NOMO-1 treated with dmso at 0.1 percent for 144 hours (cell line): Measurements from ENCODE around the gene CSNK2A1.
"Not testable (repeated sequence)": the region's sequence is repeated elsewhere in the genome, so short reads cannot be mapped to it uniquely, and the experiment has no call there.

ENCODE experiments used
- DNase-seq: peaks from one replicate; lab custom pipeline; 2025; ENCODE audit not compliant: unreplicated experiment; lab: John Stamatoyannopoulos, UW

Gene CSNK2A1

DNA sequence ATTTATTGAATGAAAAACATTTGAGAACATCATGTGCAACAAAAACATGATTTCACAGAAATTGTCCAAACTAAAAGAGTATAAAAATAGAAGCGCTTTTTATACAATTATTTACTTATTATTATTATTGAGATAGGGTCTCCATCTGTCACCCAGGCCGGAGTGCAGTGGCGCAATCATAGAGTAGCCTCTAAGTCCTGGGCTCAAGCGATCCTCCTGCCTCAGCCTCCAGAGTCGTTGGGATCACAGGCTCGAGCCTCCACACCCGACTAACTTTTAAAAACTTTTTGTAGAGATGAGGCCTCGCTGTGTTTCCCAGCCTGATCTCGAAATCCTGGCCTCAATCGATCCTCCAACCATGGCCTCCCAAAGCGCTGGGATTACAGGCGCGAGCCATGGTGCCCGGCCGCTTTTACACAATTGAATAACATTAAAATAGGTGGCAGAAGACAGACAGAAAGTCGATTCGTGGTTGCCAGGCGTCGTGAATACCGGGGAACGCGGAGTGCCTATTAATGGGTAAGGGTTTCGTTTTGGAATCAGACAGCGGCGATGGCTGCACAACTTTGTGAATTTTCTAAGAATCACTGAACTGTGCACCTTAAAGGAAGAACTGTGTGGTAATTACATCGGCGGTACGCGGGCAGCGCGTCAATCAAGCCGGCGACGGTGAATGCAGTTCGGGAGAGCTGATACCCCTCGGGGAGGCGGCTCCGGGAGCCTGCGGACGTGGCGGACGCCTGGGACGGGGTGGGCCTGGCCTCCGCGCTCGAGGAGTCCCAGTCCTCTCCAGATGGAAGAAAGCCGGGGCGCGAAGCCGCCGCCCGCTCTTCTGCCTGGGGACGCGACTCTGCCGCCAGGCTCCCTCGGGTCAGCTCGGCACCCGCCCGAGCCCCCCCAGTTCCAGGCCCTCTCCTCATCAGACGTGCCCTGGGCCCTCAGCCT, 82.1 kb downstream of the CSNK2A1 start:
- no peak for DNase-seq

DNA sequence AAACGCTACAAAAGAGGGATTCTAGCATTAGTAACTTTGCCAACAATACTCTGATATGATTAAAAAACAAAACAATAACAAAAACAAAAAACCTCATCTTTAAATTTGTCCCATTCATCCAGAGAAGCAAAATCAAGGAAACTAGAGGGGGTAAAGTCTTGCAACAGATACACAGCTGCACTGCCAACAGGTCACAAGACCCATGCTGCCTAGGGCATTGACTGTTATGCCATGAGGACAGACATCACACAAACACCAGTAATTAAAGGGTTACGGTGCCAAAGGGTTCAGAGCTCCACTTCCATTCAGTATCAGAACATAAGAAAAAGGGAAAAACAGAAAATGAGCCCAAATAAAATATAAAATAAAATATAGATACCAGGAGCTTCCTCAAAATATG, 82.9 kb downstream of the CSNK2A1 start:
- no peak for DNase-seq

DNA sequence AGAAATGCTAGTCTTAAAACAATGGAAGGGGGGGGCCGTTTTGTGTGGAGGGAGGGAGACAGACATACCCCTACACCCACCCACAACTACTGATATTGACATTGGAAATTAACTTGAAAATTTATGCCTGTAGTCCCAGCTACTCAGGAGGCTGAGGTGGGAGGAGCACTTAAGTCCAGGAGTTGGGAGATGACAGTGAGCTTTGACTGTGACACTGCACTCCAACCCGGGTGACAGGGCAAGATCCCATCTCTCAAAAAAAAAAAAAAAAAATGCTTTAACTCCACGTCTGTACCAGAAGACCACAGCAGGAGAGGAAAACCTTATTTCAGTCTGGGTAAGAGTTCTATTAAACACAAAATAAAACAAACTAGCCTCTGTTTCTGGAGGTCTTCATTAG, 83.4 kb downstream of the CSNK2A1 start:
- no peak for DNase-seq

DNA sequence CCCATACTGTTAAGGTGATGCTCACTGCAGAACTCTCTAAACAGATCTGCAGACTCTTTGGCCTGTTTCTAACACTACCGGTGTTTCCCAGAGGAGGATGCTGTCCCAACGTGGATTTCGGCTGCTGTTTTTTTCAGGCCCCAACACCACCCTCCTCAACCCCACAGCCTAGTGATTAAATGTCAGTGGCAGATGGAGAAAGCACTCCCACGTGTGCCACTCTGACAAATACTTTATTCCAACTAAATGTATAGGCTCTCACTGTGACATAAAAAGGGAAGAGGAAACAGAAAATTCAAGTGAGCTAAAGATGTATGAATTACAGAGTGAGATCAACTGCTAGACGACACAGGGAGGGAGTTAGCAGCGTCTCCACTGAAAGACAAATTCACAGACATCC, 84.8 kb downstream of the CSNK2A1 start:
- no peak for DNase-seq

DNA sequence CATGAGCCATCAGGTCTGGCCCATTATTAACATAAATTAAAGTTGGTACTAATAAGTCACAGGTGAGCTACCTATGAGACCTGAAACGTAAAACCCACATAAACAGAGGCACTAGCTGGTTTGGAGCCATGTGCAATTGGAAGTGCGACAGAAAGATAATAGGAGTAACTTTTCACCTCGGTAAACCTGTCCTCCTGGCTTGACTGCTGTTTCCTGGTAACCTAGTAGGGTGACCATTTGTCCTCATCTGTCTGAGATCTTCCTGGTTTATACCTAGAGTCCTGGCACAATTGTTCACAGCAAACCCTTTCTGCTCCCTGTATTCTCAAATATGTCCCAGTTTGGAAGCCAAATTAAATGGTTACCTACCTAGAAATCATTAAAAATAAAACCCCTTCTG, 88.6 kb downstream of the CSNK2A1 start:
- no peak for DNase-seq

DNA sequence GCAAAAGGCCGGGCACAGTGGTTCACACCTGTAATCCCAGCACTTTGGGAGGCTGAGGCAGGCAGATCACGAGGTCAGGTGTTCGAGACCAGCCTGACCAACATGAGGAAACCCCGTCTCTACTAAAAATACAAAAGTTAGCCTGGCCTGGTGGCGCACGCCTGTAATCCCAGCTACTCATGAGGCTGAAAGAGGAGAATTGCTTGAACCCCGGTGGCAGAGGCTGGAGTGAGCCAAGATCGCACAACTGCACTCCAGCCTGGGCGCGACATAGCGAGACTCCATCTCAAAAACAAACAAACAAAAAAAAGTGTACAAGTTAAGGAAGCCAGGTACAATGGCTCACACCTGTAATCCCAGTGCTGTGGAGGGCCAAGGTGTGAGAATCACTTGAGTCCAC, 91.6 kb downstream of the CSNK2A1 start:
- not testable (repeated sequence) for DNase-seq

DNA sequence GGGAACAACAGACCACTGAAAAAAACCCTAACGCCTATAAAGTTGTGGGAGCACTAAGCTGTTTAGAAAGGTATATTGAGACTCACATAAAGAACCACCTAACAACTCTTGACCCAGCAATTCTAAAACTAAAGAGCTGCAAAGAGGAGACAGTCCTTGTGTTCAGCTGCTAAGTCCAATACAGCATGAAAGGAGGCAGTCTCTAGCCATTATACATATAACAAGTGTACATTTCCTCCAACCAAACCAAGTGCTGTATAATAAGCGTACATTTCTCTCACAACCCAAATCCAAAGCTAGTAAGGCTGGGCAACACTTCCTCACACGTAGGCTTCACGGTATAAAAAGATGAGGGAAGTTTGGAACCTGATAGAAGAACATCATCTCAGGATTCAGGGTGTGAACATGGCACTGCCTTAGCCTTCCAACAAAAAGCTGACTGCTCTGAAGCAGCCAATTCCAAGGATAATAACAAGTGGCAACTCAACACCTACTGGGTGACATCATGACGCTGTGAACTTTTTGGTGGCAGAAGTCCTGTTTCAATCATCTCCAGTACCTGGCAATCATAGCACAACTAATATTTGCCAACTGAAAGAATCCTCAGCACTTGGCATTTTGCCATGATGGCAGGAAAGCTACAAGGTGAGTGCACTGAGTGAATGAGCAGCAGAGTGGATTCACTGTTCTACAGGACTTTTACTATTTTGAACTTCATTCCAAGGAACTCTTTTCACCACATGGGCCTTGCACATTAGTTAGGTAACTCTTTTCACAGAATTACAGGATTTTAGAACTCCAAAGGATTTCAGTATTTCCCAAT, 97.9 kb downstream of the CSNK2A1 start:
- no peak for DNase-seq

DNA sequence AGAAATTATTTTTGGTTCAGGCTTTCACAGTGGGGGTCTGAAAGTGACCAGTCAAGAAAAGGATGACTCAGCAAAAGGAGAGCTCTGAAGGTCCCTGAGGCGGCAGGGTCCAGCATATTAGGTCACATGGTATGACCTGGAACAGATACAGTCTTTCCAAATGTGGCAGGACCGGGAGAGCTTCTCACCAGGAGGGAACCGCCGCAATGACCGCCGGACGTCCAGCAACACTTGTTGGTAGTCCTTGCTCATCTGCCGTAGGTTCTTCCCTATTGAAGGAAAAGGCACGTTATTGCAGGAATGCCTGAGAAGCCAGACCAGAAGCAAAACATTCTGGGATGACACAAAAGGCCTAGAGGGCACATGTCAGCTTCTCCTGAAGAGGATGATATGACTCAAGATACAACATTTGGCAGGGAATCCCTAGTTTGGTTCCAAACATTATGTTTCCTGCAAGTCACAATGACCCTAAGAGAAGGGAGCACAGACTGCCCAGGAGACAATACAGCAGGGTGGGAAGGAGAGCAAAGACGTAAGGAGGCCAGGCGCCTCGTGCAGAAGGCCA, 98.6 kb downstream of the CSNK2A1 start:
- no peak for DNase-seq

DNA sequence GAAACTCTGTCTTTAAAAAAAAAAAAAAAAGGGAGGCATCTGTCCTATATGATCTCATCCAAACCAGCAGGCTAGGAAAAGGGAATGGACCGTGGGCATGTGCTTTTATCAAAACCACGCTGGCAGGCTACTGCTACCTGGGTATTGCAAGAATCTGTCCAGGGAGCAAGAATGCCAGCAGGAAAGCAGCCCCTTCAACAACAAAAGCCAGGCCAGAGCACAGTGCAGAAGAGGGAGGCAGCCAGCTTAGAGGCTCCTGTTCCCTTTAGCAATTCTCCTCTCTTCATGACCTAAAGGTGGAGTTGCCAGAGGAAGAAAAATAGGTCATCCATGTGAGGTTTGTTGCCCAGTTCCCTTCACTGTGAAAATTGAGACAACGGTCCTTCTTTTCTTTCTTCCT, 99.5 kb downstream of the CSNK2A1 start:
- no peak for DNase-seq

DNA sequence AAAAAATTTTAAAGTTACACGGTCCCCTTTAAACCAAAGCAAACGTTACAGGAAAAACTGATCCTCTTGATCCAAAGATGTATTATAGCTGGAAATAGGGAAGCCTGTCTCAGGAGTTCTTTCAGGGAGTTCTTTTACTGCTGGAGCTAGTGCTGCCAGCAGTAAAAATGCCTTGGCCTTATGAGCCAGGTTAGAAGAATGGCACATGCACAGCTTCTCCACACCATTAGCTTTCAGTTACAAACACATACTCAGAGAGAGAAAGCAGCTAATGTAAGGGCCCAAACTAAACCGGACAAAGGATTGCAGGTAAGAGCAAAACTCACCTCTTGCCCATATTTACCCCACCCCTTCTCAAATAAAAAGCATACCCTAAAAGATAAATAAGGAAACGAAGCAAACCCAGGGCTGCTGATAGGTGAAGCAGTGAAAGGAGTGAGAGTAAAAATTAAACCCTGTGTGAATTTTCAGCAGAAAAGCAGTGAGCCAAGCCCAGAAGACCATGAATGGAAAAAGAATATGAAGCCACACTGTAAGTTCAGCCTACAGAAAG, 100.3 kb downstream of the CSNK2A1 start:
- no peak for DNase-seq

DNA sequence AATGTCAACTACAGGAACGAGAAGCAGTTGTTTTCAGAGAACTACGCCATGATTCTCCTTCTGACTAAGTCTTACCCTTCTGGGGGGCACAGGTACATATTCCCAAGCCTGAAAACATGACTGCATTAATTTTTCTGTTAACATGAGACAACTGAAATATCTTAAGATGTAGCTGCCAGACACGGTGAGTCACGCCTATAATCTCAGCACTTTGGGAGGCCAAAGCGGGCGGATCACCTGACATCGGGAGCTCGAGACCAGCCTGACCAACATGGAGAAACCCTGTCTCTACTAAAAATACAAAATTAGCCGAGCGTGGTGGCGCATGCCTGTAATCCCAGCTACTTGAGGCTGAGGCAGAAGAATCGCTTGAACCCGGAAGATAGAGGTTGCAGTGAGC, 103.0 kb downstream of the CSNK2A1 start:
- no peak for DNase-seq

DNA sequence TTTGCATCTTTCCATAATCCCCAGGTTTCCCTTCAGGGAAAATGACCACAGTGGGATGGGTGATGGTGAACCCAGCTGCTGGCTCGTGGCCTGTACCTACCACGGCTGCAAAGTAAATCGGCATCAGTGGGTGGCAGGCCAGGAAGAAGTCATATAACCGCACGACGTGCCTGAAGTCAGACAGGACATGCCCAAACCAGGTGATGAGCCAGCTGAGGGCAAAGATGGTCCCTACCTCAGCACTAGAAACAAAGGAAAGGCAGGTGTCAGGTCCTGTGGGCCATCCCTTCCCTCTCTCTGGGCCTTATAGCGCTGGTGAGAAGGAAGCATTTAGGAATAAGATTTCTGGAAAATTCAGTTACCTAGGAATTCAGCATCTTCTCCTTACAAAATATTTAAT, 103.4 kb downstream of the CSNK2A1 start:
- DNase-seq, result no peak

DNA sequence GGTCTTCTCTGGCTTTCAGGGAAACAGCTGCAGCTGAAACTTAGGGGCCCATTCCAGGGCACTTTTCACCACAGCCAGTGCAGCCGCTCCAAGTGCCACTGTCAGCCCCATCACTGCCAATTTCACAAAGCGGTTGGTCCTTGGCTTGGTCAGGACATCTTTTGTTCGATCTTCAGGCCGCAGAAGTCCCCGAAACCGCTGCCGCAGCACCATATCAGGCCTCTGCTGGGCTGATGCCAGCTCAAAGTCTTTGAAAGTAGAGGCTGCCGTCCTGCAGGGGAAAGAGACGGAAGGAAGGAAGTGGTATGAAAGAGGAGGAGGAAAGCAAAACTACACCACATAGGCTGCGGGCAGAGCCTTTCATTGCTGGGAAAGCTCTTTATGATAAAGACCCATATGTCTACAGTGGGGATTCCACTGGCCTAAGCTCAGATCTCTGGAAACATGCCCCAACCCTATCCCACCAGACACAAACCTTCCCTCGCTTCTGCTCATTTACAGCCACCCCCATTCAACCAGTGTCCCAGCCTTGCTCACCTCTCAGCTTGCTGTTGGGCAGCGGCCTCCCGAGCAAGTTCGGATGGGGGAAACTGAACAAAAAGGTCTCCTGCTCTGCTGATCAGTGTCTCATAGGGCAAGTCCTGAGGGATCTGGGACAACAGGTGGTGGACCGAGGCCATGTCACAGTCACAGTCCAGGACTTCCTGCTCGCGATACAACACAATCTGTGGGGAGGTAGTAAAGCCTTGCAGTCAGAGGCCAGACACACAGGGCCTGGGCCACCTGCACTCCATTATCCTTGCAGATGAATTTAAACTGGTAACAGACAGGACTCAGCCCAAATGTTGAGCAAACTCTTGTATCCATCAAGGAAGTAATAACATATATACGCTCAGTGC, 104.8 kb downstream of the CSNK2A1 start:
- no peak for DNase-seq

DNA sequence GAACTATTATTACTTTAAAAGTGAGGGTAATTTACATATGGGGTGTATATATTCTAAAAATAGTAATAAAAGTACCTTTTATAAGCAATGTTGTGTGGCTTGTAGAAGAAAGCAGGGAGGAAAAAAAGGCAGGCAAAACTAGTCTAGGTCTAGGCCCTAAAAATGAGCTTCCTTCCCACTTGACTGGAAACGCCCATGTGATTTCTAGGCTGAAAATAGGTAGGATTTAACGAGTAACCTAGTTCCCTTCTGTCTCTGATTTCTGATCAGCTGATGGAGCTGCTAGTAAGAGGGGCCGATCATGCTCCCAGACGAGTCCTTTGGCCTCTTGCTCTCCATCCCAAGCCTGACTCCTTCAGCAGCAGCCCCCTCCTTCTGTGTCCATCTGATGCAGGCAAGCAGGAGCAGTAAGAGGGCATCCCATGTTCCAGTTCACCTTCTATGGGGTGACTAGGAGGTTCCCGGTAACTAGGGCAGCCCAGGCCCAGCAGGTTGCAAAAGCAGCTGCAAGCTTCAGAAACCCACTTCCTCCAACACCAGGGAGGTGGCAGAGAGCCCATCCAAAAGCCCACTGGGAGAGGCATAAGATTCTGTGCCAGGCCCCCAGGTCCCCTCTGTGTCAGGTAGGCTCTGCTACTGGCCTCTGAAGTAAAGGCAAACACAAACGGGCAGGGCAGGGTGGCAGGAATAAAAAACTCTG, 105.7 kb downstream of the CSNK2A1 start:
- no peak for DNase-seq

DNA sequence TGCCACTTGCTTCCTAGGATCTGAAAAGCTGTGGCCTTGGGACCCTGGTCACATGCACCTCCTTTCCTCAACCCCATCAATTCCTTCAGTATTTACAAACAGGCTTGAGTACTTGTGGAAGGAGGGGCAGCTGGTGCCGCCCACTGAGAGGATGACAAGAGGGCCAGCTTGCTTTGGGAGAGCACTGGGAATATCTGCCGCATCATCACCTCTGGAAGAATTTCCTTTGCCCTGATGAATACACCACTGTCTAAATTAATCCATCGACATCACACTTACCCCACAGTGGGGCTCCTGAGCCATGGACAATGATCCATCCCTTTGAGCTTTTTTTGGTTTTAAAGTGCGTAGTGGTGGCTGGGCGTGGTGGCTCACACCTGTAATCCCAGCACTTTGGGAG, 107.1 kb downstream of the CSNK2A1 start:
- no peak for DNase-seq

DNA sequence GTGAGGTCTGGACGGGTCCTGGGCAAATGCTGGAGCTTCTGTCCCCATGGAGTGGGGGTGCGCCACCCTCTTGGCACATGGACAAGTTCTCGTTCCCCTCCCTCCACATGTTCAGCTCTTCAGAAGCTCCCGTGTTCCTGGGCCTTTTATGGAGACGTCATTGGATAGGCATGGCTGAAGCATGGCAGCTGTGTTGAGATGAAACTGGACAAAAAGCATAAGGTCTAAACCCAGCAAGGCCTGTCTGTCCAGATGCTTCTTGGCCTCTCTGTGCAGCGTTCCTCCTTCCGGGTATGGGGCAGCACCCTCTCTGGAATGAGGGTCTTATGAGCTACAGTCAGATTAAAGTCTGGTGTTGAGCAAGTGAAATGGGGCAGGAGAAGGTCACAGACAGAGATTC, 108.0 kb downstream of the CSNK2A1 start:
- no peak for DNase-seq

DNA sequence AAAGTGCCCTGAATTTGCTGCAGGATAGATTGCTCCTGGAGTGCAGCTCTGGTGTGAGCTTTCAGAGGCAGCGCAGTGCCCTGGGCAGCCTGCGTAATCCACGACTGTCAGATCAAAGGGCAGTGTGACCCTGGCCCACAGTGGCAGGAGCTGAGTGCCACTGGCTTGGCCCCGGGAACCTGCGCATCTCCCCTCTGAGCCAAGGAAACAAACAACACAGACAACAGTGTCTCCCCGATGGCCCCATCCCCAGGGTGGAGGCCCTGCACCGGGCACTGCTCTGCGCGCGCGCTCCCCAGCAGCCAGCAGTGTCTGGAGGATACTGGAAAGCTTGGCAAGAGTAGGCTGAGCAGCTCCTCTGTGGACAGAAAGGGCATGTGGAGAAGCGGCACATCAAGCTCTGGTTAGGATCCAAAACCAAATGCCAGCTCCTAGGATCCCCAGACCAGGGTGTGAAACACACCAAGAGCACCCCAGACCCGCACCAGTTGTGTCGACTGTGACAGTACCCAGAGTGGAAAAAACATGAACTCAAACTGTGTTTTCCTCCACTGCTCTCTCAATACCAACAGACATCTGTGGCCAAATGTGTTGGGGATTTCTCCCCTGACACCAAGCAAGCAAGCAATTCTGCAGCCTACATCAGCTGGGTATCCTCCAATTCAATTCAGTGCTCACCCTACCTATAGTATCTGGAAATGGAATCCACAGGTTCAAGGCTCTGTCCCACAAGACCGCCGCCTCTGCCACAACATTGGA, 108.8 kb downstream of the CSNK2A1 start:
- DNase-seq, result no peak

DNA sequence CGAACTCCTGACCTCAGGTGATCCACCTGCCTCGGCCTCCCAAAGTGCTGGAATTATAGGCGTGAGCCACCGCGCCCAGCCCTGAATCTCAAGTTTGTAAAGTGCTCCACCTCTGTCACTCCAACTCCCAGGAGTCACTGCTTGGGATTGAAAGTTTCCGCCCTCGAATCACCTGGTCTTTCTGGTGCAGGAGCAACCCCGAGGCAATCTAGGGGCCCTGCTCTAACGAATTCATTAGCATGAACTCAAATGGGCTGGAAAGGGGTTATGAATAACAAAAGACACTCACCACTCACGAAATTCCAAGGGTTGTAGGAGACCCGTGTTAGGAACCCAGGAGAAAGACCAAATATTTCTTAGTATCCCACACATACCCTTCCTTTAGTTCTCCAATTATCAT, 109.4 kb downstream of the CSNK2A1 start:
- no peak for DNase-seq

DNA sequence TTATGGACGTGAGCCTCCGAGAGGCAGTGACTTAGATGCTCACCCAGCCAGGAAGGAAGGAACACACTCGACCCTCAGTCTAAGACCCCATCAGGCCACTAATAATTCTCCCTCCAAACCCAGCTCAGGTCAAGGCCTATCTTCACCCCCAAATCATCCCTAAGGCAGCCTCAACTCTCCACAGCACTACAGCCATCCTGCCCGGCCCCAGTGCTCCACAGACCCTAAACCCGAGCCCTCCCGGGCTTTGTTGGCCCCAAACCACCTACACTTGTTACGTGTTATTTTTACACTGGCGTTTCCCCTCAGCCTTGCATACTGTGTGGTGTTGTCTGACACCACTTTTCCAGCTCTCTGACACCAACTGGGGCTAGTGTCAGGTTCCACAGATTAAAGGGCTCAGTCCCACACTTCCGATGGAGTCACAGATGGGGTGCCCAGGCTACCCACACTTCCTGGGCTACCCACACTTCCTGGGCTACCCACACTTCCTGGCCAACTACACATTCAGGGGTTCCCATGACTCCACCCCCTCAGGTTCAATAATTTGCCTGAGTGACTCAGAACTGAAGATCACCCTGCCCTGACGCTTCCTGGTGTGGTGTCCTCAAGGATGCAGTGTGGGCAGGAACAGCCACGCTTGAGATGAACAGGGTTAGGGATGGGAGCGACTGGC, 110.2 kb downstream of the CSNK2A1 start:
- no peak for DNase-seq
